ENCODE measurements around the gene MYL3.

The MYL3 gene

GRCh38 chr3:46883830-46884185, 20.6 kb upstream of the MYL3 start:
- no peaks in the 10 kb centered on the region for H3F3A ChIP-seq (ENCODE audit: insufficient read depth, low read length)
- H3K79me2 ChIP-seq (ENCODE audit: low read length), result no peaks in the 10 kb centered on the region
- no peak overlapping the region for H3K4me3 ChIP-seq (ENCODE audit: low read length)
- H3K27ac ChIP-seq (ENCODE audit: low read length), result no peak overlapping the region
- no peak for DNase-seq
- H3K9me3 ChIP-seq (replicated peaks; ENCODE audit: insufficient read depth, low read length), result no peaks in the 10 kb centered on the region
- H3K9me2 ChIP-seq (replicated peaks; ENCODE audit: insufficient read depth, low read length), result no peaks in the 10 kb centered on the region
- no peaks in the 10 kb centered on the region for H3K36me3 ChIP-seq (replicated peaks; ENCODE audit: insufficient read depth, low read length)
- peaks cover 66% of the 10 kb centered on the region for H3K27me3 ChIP-seq (replicated peaks; ENCODE audit: insufficient read depth, low read length)
- H3K4me2 ChIP-seq (ENCODE audit: low read depth, low read length), result no peak overlapping the region; the same call in 1 of the 2 replicates
- no peak overlapping the region for H3K9ac ChIP-seq (ENCODE audit: low read length)
- H4K20me1 ChIP-seq (ENCODE audit: insufficient read depth, low read length), result no peaks in the 10 kb centered on the region
- H2AFZ ChIP-seq (ENCODE audit: low read length), result no peak overlapping the region
- peak; percentile 36 for TF ChIP-seq EZH2 (optimal IDR thresholded peaks at IDR 0.05; ENCODE audit: low read depth, low read length)
- no peak for TF ChIP-seq CTCF (IDR thresholded peaks at IDR 0.05; ENCODE audit: low read length)
- H3K4me1 ChIP-seq (ENCODE audit: low read length), result no peaks in the 10 kb centered on the region

- Histone ChIP-seq H3K9me3 (replicated peaks; ENCODE audit: insufficient read depth, low read length) (no peaks in the 10 kb centered on the region), H2AFZ (ENCODE audit: low read length) (no peak overlapping the region), H4K20me1 (ENCODE audit: insufficient read depth, low read length) (no peaks in the 10 kb centered on the region), H3K4me3 (ENCODE audit: low read length) (peak overlapping the region; percentile 41; the same call in 1 of the 2 replicates), H3K9me2 (replicated peaks; ENCODE audit: insufficient read depth, low read length) (no peaks in the 10 kb centered on the region), H3K4me2 (ENCODE audit: low read depth, low read length) (peak overlapping the region; percentile 70), H3K27ac (ENCODE audit: low read length) (no peak overlapping the region), H3K27me3 (replicated peaks; ENCODE audit: insufficient read depth, low read length) (peaks cover 60% of the 10 kb centered on the region), H3K4me1 (ENCODE audit: low read length) (no peaks in the 10 kb centered on the region), H3K79me2 (ENCODE audit: low read length) (no peaks in the 10 kb centered on the region), H3K36me3 (replicated peaks; ENCODE audit: insufficient read depth, low read length) (no peaks in the 10 kb centered on the region), H3F3A (ENCODE audit: insufficient read depth, low read length) (no peaks in the 10 kb centered on the region), H3K9ac (ENCODE audit: low read length) (no peak overlapping the region)
- DNase-seq, result peak; percentile 11
- no peak for TF ChIP-seq CTCF (IDR thresholded peaks at IDR 0.05; ENCODE audit: low read length)
- no peak for TF ChIP-seq EZH2phosphoT487 (IDR thresholded peaks at IDR 0.05; ENCODE audit: low read length)
- no peak for TF ChIP-seq EZH2 (optimal IDR thresholded peaks at IDR 0.05; ENCODE audit: low read depth, low read length)
These were observed 20.0 kb upstream of the MYL3 start for GRCh38 chr3:46883054-46883829.

- Histone ChIP-seq H3K79me2 (ENCODE audit: low read length) (no peaks in the 10 kb centered on the region), H3K9ac (ENCODE audit: low read length) (no peak overlapping the region), H2AFZ (ENCODE audit: low read length) (no peak overlapping the region), H3K9me3 (replicated peaks; ENCODE audit: insufficient read depth, low read length) (no peaks in the 10 kb centered on the region), H3F3A (ENCODE audit: insufficient read depth, low read length) (no peaks in the 10 kb centered on the region), H3K4me3 (ENCODE audit: low read length) (peak overlapping the region; percentile 41), H3K4me1 (ENCODE audit: low read length) (no peaks in the 10 kb centered on the region), H3K4me2 (ENCODE audit: low read depth, low read length) (peak overlapping the region; percentile 70), H3K9me2 (replicated peaks; ENCODE audit: insufficient read depth, low read length) (no peaks in the 10 kb centered on the region), H3K36me3 (replicated peaks; ENCODE audit: insufficient read depth, low read length) (no peaks in the 10 kb centered on the region), H4K20me1 (ENCODE audit: insufficient read depth, low read length) (no peaks in the 10 kb centered on the region), H3K27me3 (replicated peaks; ENCODE audit: insufficient read depth, low read length) (peaks cover 53% of the 10 kb centered on the region), H3K27ac (ENCODE audit: low read length) (no peak overlapping the region)
- TF ChIP-seq CTCF (IDR thresholded peaks at IDR 0.05; ENCODE audit: low read length), result no peak
- TF ChIP-seq EZH2 (optimal IDR thresholded peaks at IDR 0.05; ENCODE audit: low read depth, low read length), result peak; percentile 94
- TF ChIP-seq EZH2phosphoT487 (IDR thresholded peaks at IDR 0.05; ENCODE audit: low read length), result no peak; the same call in 1 of the 2 replicates
- no peak for DNase-seq
These were observed 19.3 kb upstream of the MYL3 start for GRCh38 chr3:46882377-46883053.
